A549 treated with AZD9567 at 1 μM for 4 hours (cell line): ENCODE data around the gene TPPP2. TPM values are rescaled to one million over a fixed set of nuclear protein-coding genes. Genes with fewer than 3 reads are reported as not detected.

Experiments used
- total RNA-seq: library from RNA; stranded (reverse); fragments of 200-300 nt; extraction: Qiagen RNA extraction; gene quantifications from 5 replicates; pipeline ENCODE4 v1.2.3, GENCODE V29; 2022; ENCODE audit not compliant: insufficient read depth

TPPP2 gene
- total RNA-seq: not detected in 5 replicates

DNA sequence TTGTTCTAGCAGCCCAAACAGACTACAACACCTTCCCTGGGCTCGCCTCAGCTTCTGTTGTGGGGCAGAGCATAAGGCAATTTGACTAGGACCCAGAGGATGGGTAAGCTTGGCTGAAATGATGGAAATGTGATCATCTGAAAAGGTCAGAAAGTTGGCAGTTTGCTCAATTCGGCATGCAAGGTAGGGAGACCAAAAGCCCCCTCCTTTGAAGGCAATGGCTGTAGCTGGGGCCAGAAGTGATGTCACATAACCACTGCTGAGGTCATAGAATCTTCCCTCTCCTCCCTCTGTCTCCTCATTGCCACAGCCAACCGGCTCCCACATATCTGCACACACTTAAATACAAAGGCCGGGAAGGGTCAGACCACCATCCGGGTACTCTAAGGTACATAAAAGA, at the start of gene TPPP2:
TSS of gene TPPP2 (plus strand) at position 301 of the 400 bp plus-strand sequence. CDS start 365 bp downstream, outside the sequence.

GRCh38 chr14:20989787-20990600, 40.0 kb upstream of the TPPP2 start, which contains the start of gene METTL17:
Gene METTL17 (plus strand): TSS chr14:20989980. CDS start chr14:20990003, 23 bp downstream.

GRCh38 chr14:20998674-20999366, 31.2 kb upstream of the TPPP2 start, which contains the start of gene SLC39A2:
Gene SLC39A2 (plus strand): TSS chr14:20999293. CDS start chr14:20999447, 154 bp downstream.

DNA sequence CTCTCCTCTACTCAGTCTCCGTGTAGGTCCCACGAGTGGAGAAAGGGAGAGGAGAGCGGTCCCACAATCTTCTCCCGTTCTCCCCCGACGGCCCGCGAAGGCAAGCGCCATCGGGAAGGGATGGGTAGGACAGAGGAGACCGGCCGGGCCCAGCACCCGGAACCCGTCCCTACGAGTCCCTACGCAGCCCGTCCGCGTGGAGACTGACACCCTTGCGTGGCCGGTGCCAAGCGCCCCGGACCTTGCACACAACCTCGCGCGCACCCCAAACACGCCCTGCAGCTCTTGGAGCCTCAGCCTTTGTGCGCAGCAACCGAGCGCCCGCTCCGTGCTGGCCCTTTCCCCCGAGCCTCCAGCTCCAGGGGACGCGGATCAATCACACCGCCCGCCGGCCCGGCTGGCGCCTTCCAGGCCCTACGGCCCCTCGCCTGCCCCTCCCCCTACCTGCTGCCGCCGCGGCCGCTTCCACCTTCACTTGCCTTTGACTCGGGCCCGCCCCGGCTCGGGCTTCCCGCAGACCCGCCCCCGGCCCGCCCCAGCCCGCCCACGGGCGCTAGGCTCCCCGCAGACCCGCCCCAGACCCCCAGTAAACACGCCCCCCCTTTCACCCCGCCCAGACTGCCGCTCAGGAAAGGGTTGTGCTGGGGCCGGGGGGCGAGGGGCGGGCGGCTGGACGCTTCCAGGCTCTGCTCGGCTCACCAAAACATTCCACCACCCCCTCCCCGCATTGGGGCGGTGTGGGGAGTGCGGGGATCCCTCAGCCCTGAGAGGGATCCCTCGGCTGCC, 5.2 kb upstream of the TPPP2 start, which contains the start of gene NDRG2:
TSS of gene NDRG2 (minus strand) at position 477 of the 786 bp plus-strand sequence. CDS start 1,746 bp downstream, outside the sequence.

DNA sequence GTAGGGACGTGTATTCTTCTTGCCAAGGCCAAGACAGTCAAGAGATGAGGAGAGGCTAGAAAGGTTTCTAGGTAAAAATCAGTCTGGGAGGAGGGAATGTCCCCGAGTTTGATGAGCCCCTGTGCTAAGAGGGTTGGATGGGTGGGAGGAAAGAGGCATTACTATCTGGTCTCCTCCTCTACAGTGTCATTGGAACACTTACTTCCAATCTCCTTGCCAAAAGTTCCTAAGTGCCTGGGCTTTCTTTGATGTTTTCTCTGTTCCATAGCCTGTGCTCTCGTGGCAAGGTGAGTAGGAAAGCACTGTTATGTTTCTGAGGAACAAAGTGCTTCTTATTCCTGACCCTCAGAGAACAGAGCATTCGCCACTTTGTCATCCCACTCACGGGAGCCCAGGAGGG, 4.7 kb downstream of the TPPP2 start, which contains the start of gene RNASE13:
TSS of gene RNASE13 (minus strand) at position 101 of the 400 bp plus-strand sequence. CDS start 519 bp downstream, outside the sequence.

GRCh38 chr14:21041676-21042433, 11.8 kb downstream of the TPPP2 start, which contains the start of gene RNASE7:
Gene RNASE7 (plus strand): TSS chr14:21042362. CDS start chr14:21042993, 631 bp downstream.

DNA sequence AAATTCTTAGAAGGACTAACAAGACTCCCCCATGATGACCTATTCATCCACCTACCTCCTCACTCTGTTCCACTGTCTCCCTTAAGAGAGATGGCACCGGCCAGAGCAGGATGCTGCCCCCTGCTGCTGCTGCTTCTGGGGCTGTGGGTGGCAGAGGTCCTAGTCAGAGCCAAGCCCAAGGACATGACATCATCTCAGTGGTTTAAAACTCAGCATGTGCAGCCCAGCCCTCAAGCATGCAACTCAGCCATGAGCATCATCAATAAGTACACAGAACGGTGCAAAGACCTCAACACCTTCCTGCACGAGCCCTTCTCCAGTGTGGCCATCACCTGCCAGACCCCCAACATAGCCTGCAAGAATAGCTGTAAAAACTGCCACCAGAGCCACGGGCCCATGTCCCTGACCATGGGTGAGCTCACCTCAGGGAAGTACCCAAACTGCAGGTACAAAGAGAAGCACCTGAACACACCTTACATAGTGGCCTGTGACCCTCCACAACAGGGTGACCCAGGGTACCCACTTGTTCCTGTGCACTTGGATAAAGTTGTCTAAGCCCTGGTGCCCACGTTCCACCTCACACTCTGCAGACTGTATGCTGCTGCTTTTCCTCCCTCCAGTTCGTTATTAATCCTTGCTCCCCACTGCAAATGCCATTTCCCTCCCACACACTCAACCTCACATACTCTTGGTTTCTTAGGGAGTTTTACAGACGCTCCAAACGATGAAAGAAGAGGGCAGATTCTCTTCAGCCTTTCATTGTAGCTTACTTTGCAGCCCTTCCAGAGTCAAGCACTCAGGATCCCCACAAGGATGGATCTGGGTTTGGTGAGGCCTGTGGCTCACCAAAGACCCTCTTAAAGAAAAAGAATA, 28.0 kb downstream of the TPPP2 start, which contains the start of gene RNASE8:
TSS of gene RNASE8 (plus strand) at position 20 of the 873 bp plus-strand sequence. CDS start at position 91, 71 bp downstream.

GRCh38 chr14:21070083-21070609, 40.1 kb downstream of the TPPP2 start, which contains the start of gene ARHGEF40:
Gene ARHGEF40 (plus strand): TSS chr14:21070304. CDS start chr14:21070397, 93 bp downstream.

Other genes with a start within 250 kb of the TPPP2 start
- gene RNASE6, start 248.9 kb upstream of the TPPP2 start, total RNA-seq: not detected in 5 replicates
- 0.19 to 0.39 TPM (median 0.29 TPM) in 4 of 5 replicates, not detected in the other for gene RNASE1, start 227.4 kb upstream of the TPPP2 start, total RNA-seq
- gene RNASE3, start 138.8 kb upstream of the TPPP2 start, total RNA-seq: not detected in 5 replicates
- not detected in 5 replicates for gene RNASE2, start 74.7 kb upstream of the TPPP2 start, total RNA-seq
- 57.7 to 80.3 TPM (median 76.2 TPM) in 5 replicates for gene METTL17, start 40.2 kb upstream of the TPPP2 start, total RNA-seq
- gene SLC39A2, start 30.9 kb upstream of the TPPP2 start, total RNA-seq: 0.06 to 0.08 TPM in 2 of 5 replicates, not detected in the others
- gene NDRG2, start 5.2 kb upstream of the TPPP2 start, total RNA-seq: 1.3 to 2.8 TPM (median 2.4 TPM) in 5 replicates
- not detected in 5 replicates for gene RNASE13, start 4.6 kb downstream of the TPPP2 start, total RNA-seq
- not detected in 5 replicates for gene RNASE7, start 12.1 kb downstream of the TPPP2 start, total RNA-seq
- not detected in 5 replicates for gene RNASE8, start 27.6 kb downstream of the TPPP2 start, total RNA-seq
- gene ARHGEF40, start 40.1 kb downstream of the TPPP2 start, total RNA-seq: 6.0 to 10.5 TPM (median 8.1 TPM) in 5 replicates
- 11.2 to 25.3 TPM (median 24.9 TPM) in 5 replicates for gene ZNF219, start 68.4 kb downstream of the TPPP2 start, total RNA-seq
- 0.41 to 0.90 TPM (median 0.87 TPM) in 4 of 5 replicates, not detected in the other for gene TMEM253, start 70.8 kb downstream of the TPPP2 start, total RNA-seq
- gene OR5AU1, start 125.8 kb downstream of the TPPP2 start, total RNA-seq: not detected in 5 replicates
- gene HNRNPC, start 239.2 kb downstream of the TPPP2 start, total RNA-seq: 717 to 807 TPM (median 775 TPM) in 5 replicates
- gene RPGRIP1, start 249.9 kb downstream of the TPPP2 start, total RNA-seq: 0.11 to 0.32 TPM (median 0.19 TPM) in 4 of 5 replicates, not detected in the other